C4-2B (cell line): ENCODE measurements around the gene OR13G1.

ENCODE experiments used
- H3K27ac ChIP-seq: fragments of 450-650 bp; 2 replicates; pipeline ENCODE4 v1.5.1; 2017
- CTCF ChIP-seq: fragments of 450-650 bp; conservative IDR thresholded peaks from 2 replicates; pipeline ENCODE4 v1.5.1; 2017; ENCODE audit warnings: mild to moderate bottlenecking
- ZFX ChIP-seq: fragments of 450-650 bp; IDR thresholded peaks from 2 replicates; pipeline ENCODE4 v1.6.1; 2017

The OR13G1 gene

GRCh38 chr1:247638781-247639180 is 40.8 kb downstream of the OR13G1 start:
- no peak for TF ChIP-seq CTCF
- TF ChIP-seq ZFX = no peak

GRCh38 chr1:247638011-247638410 is 41.5 kb downstream of the OR13G1 start:
- TF ChIP-seq CTCF (no peak), ZFX (no peak)
- H3K27ac ChIP-seq = no peak overlapping the region

More at GRCh38 chr1:247638781-247639180, 40.8 kb downstream of the OR13G1 start:
- H3K27ac ChIP-seq = no peak overlapping the region

GRCh38 chr1:247627951-247628350 is 51.6 kb downstream of the OR13G1 start:
- H3K27ac ChIP-seq = no peak overlapping the region
- no peak for TF ChIP-seq CTCF
- TF ChIP-seq ZFX = no peak
